IMR-90 (cell line): Measurements from ENCODE around the gene CENPVL2. TPM values are rescaled to one million over a fixed set of nuclear protein-coding genes. Genes with fewer than 3 reads are reported as not detected.
"Not testable (repeated sequence)": the region's sequence is repeated elsewhere in the genome, so short reads cannot be mapped to it uniquely, and the experiment has no call there.

Experiments used
- ATAC-seq: fragments of 200-7000 bp; cut with Tn5 transposase; 2 replicates; pipeline ENCODE4 v1.9.1; 2020; ENCODE audit warnings: low read depth, mild to moderate bottlenecking, moderate library complexity
- BruUV-seq: library from RNA; stranded (reverse); fragments of 400-500 nt; replicated peaks from 2 replicates; lab custom pipeline; 2021; lab: Mats Ljungman, UMichigan
- CTCF ChIA-PET: fragments of 300-600 bp; formaldehyde crosslinking; extraction: SDS; loops from one replicate; lab custom pipeline; 2021; ENCODE audit warnings: antibody characterized with exemption; lab: Yijun Ruan, JAX
- POLR2A ChIA-PET: fragments of 300-600 bp; sonication (Branson Sonifier 250); formaldehyde crosslinking; loops from one replicate; lab custom pipeline; 2022; ENCODE audit warnings: antibody characterized with exemption; ENCODE audit not compliant: unreplicated experiment; lab: Charles Lee
- DNase-seq: peaks from one replicate; pipeline ENCODE4 v3.0.0; 2013
- H2AFZ ChIP-seq: replicated peaks from 2 replicates; pipeline ENCODE3; 2013; ENCODE audit warnings: low read length, mild to moderate bottlenecking; ENCODE audit not compliant: poor library complexity
- H2AK5ac ChIP-seq: 2 replicates; pipeline ENCODE4 v1.6.1; 2013; ENCODE audit warnings: low read depth, low read length, inconsistent platforms
- H2AK9ac ChIP-seq: replicated peaks from 2 replicates; pipeline ENCODE3; 2013; ENCODE audit warnings: mild to moderate bottlenecking, low read depth, low read length, moderate library complexity; ENCODE audit not compliant: poor library complexity
- H2BK120ac ChIP-seq: 2 replicates; pipeline ENCODE4 v1.6.1; 2013; ENCODE audit warnings: low read depth, low read length, inconsistent platforms
- H2BK15ac ChIP-seq: 3 replicates; pipeline ENCODE4 v1.6.1; 2013; ENCODE audit warnings: low read depth, low read length, inconsistent platforms
- H2BK20ac ChIP-seq: 2 replicates; pipeline ENCODE4 v1.6.1; 2013; ENCODE audit warnings: low read depth, mild to moderate bottlenecking, inconsistent platforms, low read length, moderate library complexity
- H2BK5ac ChIP-seq: 2 replicates; pipeline ENCODE4 v1.6.1; 2013; ENCODE audit warnings: mild to moderate bottlenecking, low read depth, low read length, inconsistent platforms; ENCODE audit not compliant: poor library complexity, severe bottlenecking
- H3K14ac ChIP-seq: replicated peaks from 2 replicates; pipeline ENCODE4 v1.6.1; 2013; ENCODE audit warnings: low read depth, low read length, inconsistent platforms
- H3K18ac ChIP-seq: 2 replicates; pipeline ENCODE4 v1.6.1; 2013; ENCODE audit warnings: low read depth, low read length, control low read depth
- H3K23ac ChIP-seq: 2 replicates; pipeline ENCODE4 v1.6.1; 2013; ENCODE audit warnings: low read depth, low read length, inconsistent platforms
- H3K27ac ChIP-seq: 2 replicates; pipeline ENCODE4 v1.5.1; 2013; ENCODE audit warnings: mild to moderate bottlenecking, control low read depth, low read length; ENCODE audit not compliant: insufficient read depth
- H3K27me3 ChIP-seq: 2 replicates; pipeline ENCODE4 v1.6.1; 2013; ENCODE audit warnings: low read length; ENCODE audit not compliant: control insufficient read depth, insufficient read depth
- H3K36me3 ChIP-seq: 2 replicates; pipeline ENCODE4 v1.6.1; 2013; ENCODE audit warnings: low read length, mixed read lengths; ENCODE audit not compliant: control insufficient read depth, insufficient read depth
- H3K4ac ChIP-seq: 2 replicates; pipeline ENCODE4 v1.6.1; 2013; ENCODE audit warnings: low read depth, low read length, inconsistent platforms
- H3K4me1 ChIP-seq: 2 replicates; pipeline ENCODE4 v1.6.1; 2013; ENCODE audit warnings: low read length, mixed read lengths; ENCODE audit not compliant: control insufficient read depth, insufficient read depth
- H3K4me2 ChIP-seq: 2 replicates; pipeline ENCODE4 v1.6.1; 2013; ENCODE audit warnings: low read depth, mild to moderate bottlenecking, control low read depth, low read length, moderate library complexity
- H3K4me3 ChIP-seq: 2 replicates; pipeline ENCODE4 v1.5.1; 2013; ENCODE audit warnings: low read depth, mild to moderate bottlenecking, control low read depth, low read length, moderate library complexity; ENCODE audit not compliant: insufficient read depth
- H3K56ac ChIP-seq: 2 replicates; pipeline ENCODE4 v1.6.1; 2013; ENCODE audit warnings: low read length, inconsistent platforms; ENCODE audit not compliant: insufficient read depth; ENCODE audit errors: extremely low read depth
- H3K79me1 ChIP-seq, 2 experiments: 2 replicates each; pipeline ENCODE4 v1.6.1; 2013; ENCODE audit warnings: low read length in 2 of 2, inconsistent platforms in 1 of 2, low read depth in 1 of 2
- H3K9ac ChIP-seq: 2 replicates; pipeline ENCODE4 v1.6.1; 2013; ENCODE audit warnings: low read depth, low read length, control low read depth
- H3K9me1 ChIP-seq: 2 replicates; pipeline ENCODE4 v1.6.1; 2013; ENCODE audit warnings: low read length, inconsistent platforms; ENCODE audit not compliant: insufficient read depth
- H3K9me3 ChIP-seq: 2 replicates; pipeline ENCODE4 v1.6.1; 2013; ENCODE audit warnings: low read length; ENCODE audit not compliant: control insufficient read depth, insufficient read depth
- H4K20me1 ChIP-seq: 2 replicates; pipeline ENCODE4 v1.6.1; 2013; ENCODE audit warnings: low read length, inconsistent platforms; ENCODE audit not compliant: insufficient read depth
- H4K5ac ChIP-seq: 2 replicates; pipeline ENCODE4 v1.6.1; 2013; ENCODE audit warnings: mild to moderate bottlenecking, low read depth, low read length, control low read depth
- H4K8ac ChIP-seq, 2 experiments: 2 replicates each; pipeline ENCODE4 v1.6.1; 2013; ENCODE audit warnings: low read depth in 2 of 2, low read length in 2 of 2, control low read depth in 1 of 2, inconsistent platforms in 1 of 2
- H4K91ac ChIP-seq: 2 replicates; pipeline ENCODE4 v1.6.1; 2013; ENCODE audit warnings: low read depth, low read length, inconsistent platforms; ENCODE audit not compliant: insufficient read depth
- WGBS, 2 experiments: methylation state at CpG; one replicate each; pipeline versions ENCODE4 v1.1.5 to v1.1.7; 2013; ENCODE audit warnings: missing lambda C conversion rate in 2 of 2; ENCODE audit not compliant: insufficient read length in 1 of 2; ENCODE audit errors: extremely low coverage in 2 of 2; 5-methylcytosine and 5-hydroxymethylcytosine counted together
- dilution Hi-C: fragments of 300-500 bp; cut with HindIII; formaldehyde crosslinking; loops from one replicate; pipeline ENCODE4 v1.14.3; 2018; ENCODE audit warnings: low sequenced_read_pairs; ENCODE audit not compliant: unreplicated experiment
- in situ Hi-C: fragments of 300-500 bp; cut with MboI; formaldehyde crosslinking; loops from 3 replicates; pipeline ENCODE4 v1.14.3; 2019; ENCODE audit warnings: low sequenced_read_pairs, inconsistent platforms, mixed read lengths
- intact Hi-C: fragments of 100-400 bp; cut with micrococcal nuclease; formaldehyde crosslinking; loops from 2 replicates; pipeline ENCODE4 v1.10.0; 2022
- polyA plus RNA-seq, 3 experiments: library from polyadenylated mRNA; depleted of rRNA; stranded (reverse); fragments of >200 nt; gene quantifications; 2 replicates each; pipeline ENCODE4 v1.2.3, GENCODE V29; 2012; ENCODE audit warnings: low replicate concordance in 1 of 3
- total RNA-seq: library from RNA; depleted of rRNA; stranded (reverse); fragments of >200 nt; gene quantifications from 2 replicates; pipeline ENCODE4 v1.2.3, GENCODE V29; 2012

The CENPVL2 gene
- total and polyA plus RNA-seq, 2 of the 4 experiments (the other 2 are of a cell fraction) = not detected

- WGBS, 2 experiments = no CpG with 5 or more reads among the region's 18 CpGs
- H2AFZ ChIP-seq, H3K9me3 ChIP-seq, in situ Hi-C loops, H3K36me3 ChIP-seq, H4K91ac ChIP-seq, H3K56ac ChIP-seq, H3K14ac ChIP-seq, H2BK5ac ChIP-seq, H3K4me3 ChIP-seq, CTCF ChIA-PET, H3K27me3 ChIP-seq, H2AK9ac ChIP-seq, ATAC-seq, H2AK5ac ChIP-seq, H3K27ac ChIP-seq, intact Hi-C loops, H3K23ac ChIP-seq, H3K4me2 ChIP-seq, H4K5ac ChIP-seq, POLR2A ChIA-PET, H4K20me1 ChIP-seq, H2BK20ac ChIP-seq, H3K4me1 ChIP-seq, dilution Hi-C loops, H2BK120ac ChIP-seq, H3K4ac ChIP-seq, H3K18ac ChIP-seq, H2BK15ac ChIP-seq, H4K8ac ChIP-seq, H3K9me1 ChIP-seq, DNase-seq, H3K79me1 ChIP-seq, H3K9ac ChIP-seq, BruUV-seq: not testable (repeated sequence)
These were observed 30.5 kb upstream of the CENPVL2 start for GRCh38 chrX:51712943-51713647.

- H2AFZ ChIP-seq, H3K4me1 ChIP-seq, H3K4ac ChIP-seq, H3K56ac ChIP-seq, H3K4me2 ChIP-seq, H3K9me3 ChIP-seq, H2AK9ac ChIP-seq, H3K4me3 ChIP-seq, intact Hi-C loops, H2BK20ac ChIP-seq, dilution Hi-C loops, ATAC-seq, H3K9ac ChIP-seq, H4K5ac ChIP-seq, H3K23ac ChIP-seq, H4K91ac ChIP-seq, H3K18ac ChIP-seq, H4K8ac ChIP-seq, CTCF ChIA-PET, H4K20me1 ChIP-seq, H3K27me3 ChIP-seq, H3K14ac ChIP-seq, in situ Hi-C loops, BruUV-seq, DNase-seq, H2BK120ac ChIP-seq, H3K79me1 ChIP-seq, H3K27ac ChIP-seq, H2BK5ac ChIP-seq, H3K9me1 ChIP-seq, H3K36me3 ChIP-seq, H2AK5ac ChIP-seq, H2BK15ac ChIP-seq, POLR2A ChIA-PET: not testable (repeated sequence)
- WGBS, 2 experiments = no CpG with 5 or more reads among the region's 87 CpGs
These were observed 27.9 kb upstream of the CENPVL2 start, which contains the start of gene CENPVL1 for GRCh38 chrX:51710277-51711164. CENPVL1 (plus strand) TSS chrX:51710512; CDS start chrX:51710512, 0 bp downstream.
